HG03159 (cell line): ENCODE results near the gene TEX9.
"Not testable (repeated sequence)": the region's sequence is repeated elsewhere in the genome, so short reads cannot be mapped to it uniquely, and the experiment has no call there.

ENCODE experiments used
- ATAC-seq: cut with Tn5 transposase; IDR thresholded peaks from one replicate; pipeline ENCODE4 v1.9.1; 2021; ENCODE audit warnings: mild to moderate bottlenecking, moderate library complexity; ENCODE audit not compliant: unreplicated experiment

Gene TEX9

GRCh38 chr15:56365075-56365711, at the start of gene TEX9:
Gene TEX9, plus strand, starts transcription at chr15:56365426. Its CDS starts 25 bp downstream, at chr15:56365451.
- ATAC-seq = peak; percentile 93

GRCh38 chr15:56316561-56316960, 48.7 kb upstream of the TEX9 start:
- ATAC-seq = not testable (repeated sequence)

- ATAC-seq = no peak
Observed at GRCh38 chr15:56320316-56320715, 44.9 kb upstream of the TEX9 start.

GRCh38 chr15:56320861-56321260, 44.4 kb upstream of the TEX9 start:
- no peak for ATAC-seq

- ATAC-seq = no peak
Observed at GRCh38 chr15:56322444-56322843, 42.8 kb upstream of the TEX9 start.

GRCh38 chr15:56323435-56323834, 41.8 kb upstream of the TEX9 start:
- ATAC-seq = no peak

GRCh38 chr15:56325186-56325585, 40.0 kb upstream of the TEX9 start:
- no peak for ATAC-seq

GRCh38 chr15:56327721-56328502, 37.3 kb upstream of the TEX9 start:
- ATAC-seq = no peak

GRCh38 chr15:56337084-56337725, 28.0 kb upstream of the TEX9 start:
- no peak for ATAC-seq

GRCh38 chr15:56339594-56339993, 25.6 kb upstream of the TEX9 start:
- ATAC-seq = no peak

- ATAC-seq = no peak
Observed at GRCh38 chr15:56341201-56341600, 24.0 kb upstream of the TEX9 start.

- ATAC-seq = no peak
Observed at GRCh38 chr15:56342653-56343052, 22.6 kb upstream of the TEX9 start.

GRCh38 chr15:56343879-56344278, 21.3 kb upstream of the TEX9 start:
- ATAC-seq = no peak

GRCh38 chr15:56344336-56344735, 20.9 kb upstream of the TEX9 start:
- no peak for ATAC-seq

GRCh38 chr15:56346414-56346813, 18.8 kb upstream of the TEX9 start:
- no peak for ATAC-seq

- ATAC-seq = no peak
Observed at GRCh38 chr15:56349554-56349953, 15.7 kb upstream of the TEX9 start.

GRCh38 chr15:56351353-56351752, 13.9 kb upstream of the TEX9 start:
- ATAC-seq = no peak

GRCh38 chr15:56351957-56352506, 13.2 kb upstream of the TEX9 start:
- ATAC-seq = no peak

GRCh38 chr15:56353119-56353518, 12.1 kb upstream of the TEX9 start:
- no peak for ATAC-seq

GRCh38 chr15:56353740-56354139, 11.5 kb upstream of the TEX9 start:
- no peak for ATAC-seq

- ATAC-seq = peak; percentile 79
Observed at GRCh38 chr15:56356616-56357015, 8.6 kb upstream of the TEX9 start.

GRCh38 chr15:56358604-56359003, 6.6 kb upstream of the TEX9 start:
- no peak for ATAC-seq
